Stimulated activated CD4-positive, alpha-beta T cell treated with anti-CD3 and anti-CD28 coated beads, Interleukin-2, amount 100 ng/mL, for 4 hours (primary cell): ENCODE results near the gene CACNG6.

Experiments
- DNase-seq: peaks from one replicate; pipeline ENCODE4 v3.0.0-alpha.2; 2020; ENCODE audit warnings: low read depth

Gene CACNG6

GRCh38 chr19:54045771-54046170, 54.3 kb downstream of the CACNG6 start:
- no peak for DNase-seq

GRCh38 chr19:54047616-54048015, 56.2 kb downstream of the CACNG6 start:
- no peak for DNase-seq
